NCI-H460 (cell line): Measurements from ENCODE around the gene RTN4R. TPM values are rescaled to one million over a fixed set of nuclear protein-coding genes. Genes with fewer than 3 reads are reported as not detected.
"Not testable (repeated sequence)": the region's sequence is repeated elsewhere in the genome, so short reads cannot be mapped to it uniquely, and the experiment has no call there.

Source experiments
- DNase-seq: peaks from one replicate; pipeline ENCODE4 v3.0.0-alpha.2; 2016; ENCODE audit warnings: low read depth; ENCODE audit errors: extremely low read depth
- total RNA-seq: library from RNA; depleted of rRNA; stranded (reverse); fragments of >200 nt; shearing (Covaris generic); gene quantifications from 2 replicates; pipeline ENCODE4 v1.2.3, GENCODE V29; 2014

Gene RTN4R
- total RNA-seq, 1 experiment from 2014 or later = 1.9 TPM

- DNase-seq = no peak
Observed at GRCh38 chr22:20290045-20290392, 21.9 kb upstream of the RTN4R start.

- DNase-seq = not testable (repeated sequence)
Observed at GRCh38 chr22:20289182-20290044, 21.3 kb upstream of the RTN4R start.

- DNase-seq = not testable (repeated sequence)
Observed at GRCh38 chr22:20286784-20287423, 18.8 kb upstream of the RTN4R start.

GRCh38 chr22:20286312-20286660, 18.2 kb upstream of the RTN4R start:
- DNase-seq = not testable (repeated sequence)

GRCh38 chr22:20285473-20286311, 17.6 kb upstream of the RTN4R start:
- peak; percentile 43 for DNase-seq

GRCh38 chr22:20284471-20285086, 16.5 kb upstream of the RTN4R start:
- DNase-seq = no peak

- DNase-seq = no peak
Observed at GRCh38 chr22:20283674-20284066, 15.6 kb upstream of the RTN4R start.

- DNase-seq = no peak
Observed at GRCh38 chr22:20282901-20283673, 15.0 kb upstream of the RTN4R start.

GRCh38 chr22:20281891-20282290, 13.8 kb upstream of the RTN4R start:
- DNase-seq = no peak

- not testable (repeated sequence) for DNase-seq
Observed at GRCh38 chr22:20281473-20281872, 13.4 kb upstream of the RTN4R start.

- no peak for DNase-seq
Observed at GRCh38 chr22:20280866-20281265, 12.7 kb upstream of the RTN4R start.

GRCh38 chr22:20280163-20280562, 12.0 kb upstream of the RTN4R start:
- DNase-seq = not testable (repeated sequence)

GRCh38 chr22:20279662-20280134, 11.6 kb upstream of the RTN4R start:
- DNase-seq = no peak

- DNase-seq = not testable (repeated sequence)
Observed at GRCh38 chr22:20278726-20279490, 10.8 kb upstream of the RTN4R start.

- not testable (repeated sequence) for DNase-seq
Observed at GRCh38 chr22:20277936-20278635, 10.0 kb upstream of the RTN4R start.

GRCh38 chr22:20276468-20276867, 8.3 kb upstream of the RTN4R start:
- no peak for DNase-seq

GRCh38 chr22:20275836-20276235, 7.7 kb upstream of the RTN4R start:
- no peak for DNase-seq

GRCh38 chr22:20275325-20275724, 7.2 kb upstream of the RTN4R start:
- not testable (repeated sequence) for DNase-seq

- not testable (repeated sequence) for DNase-seq
Observed at GRCh38 chr22:20274374-20274773, 6.3 kb upstream of the RTN4R start.
